ENCODE data around the gene THBS2. TPM values are rescaled to one million over a fixed set of nuclear protein-coding genes. Genes with fewer than 3 reads are reported as not detected.

THBS2 gene
- total and polyA plus RNA-seq, 12 donors, result 5.2 to 45.9 (median 10.7) TPM

DNA sequence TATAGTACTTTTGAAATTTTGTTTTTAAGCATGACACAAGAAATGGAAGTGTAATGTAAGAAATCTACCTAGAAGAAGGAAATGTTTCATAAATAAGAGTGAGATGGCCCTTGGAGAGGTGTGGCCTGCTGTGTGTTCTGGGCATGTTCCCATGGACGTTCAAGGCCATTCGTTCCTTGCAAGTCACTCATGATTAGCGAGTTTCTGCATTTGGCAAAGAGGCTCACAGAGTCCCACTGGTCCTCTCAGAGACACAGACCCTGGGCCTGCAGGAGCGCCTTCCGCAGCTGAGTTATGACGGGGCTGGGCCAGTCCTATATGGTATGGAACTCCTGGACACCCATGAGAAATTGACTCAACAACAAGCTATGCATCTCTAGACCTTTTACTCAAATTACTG is 7.2 kb downstream of the THBS2 start:
- no peak for TF ChIP-seq CTCF (IDR thresholded peaks at IDR 0.05)
- Histone ChIP-seq H3K4me1 (peaks cover 0 to 5% (median 0%) of the 10 kb centered on the region in 9 donors), H3K4me3 (no peak overlapping the region), H3K27me3 (peaks cover 0 to 30% (median 19%) of the 10 kb centered on the region in 7 donors), H3K36me3 (peaks cover 0 to 48% (median 9%) of the 10 kb centered on the region in 9 donors), H3K9me3 (no peaks in the 10 kb centered on the region), H3K27ac (no peak overlapping the region)
- DNase-seq (no peak), ATAC-seq (peak in 1 of 8 donors; percentile 15)
- 77 to 80% methylated on average over 6 of the region's 6 CpGs for WGBS, 2 donors
- intact Hi-C loops (cut with DNase I), result no loop called here

DNA sequence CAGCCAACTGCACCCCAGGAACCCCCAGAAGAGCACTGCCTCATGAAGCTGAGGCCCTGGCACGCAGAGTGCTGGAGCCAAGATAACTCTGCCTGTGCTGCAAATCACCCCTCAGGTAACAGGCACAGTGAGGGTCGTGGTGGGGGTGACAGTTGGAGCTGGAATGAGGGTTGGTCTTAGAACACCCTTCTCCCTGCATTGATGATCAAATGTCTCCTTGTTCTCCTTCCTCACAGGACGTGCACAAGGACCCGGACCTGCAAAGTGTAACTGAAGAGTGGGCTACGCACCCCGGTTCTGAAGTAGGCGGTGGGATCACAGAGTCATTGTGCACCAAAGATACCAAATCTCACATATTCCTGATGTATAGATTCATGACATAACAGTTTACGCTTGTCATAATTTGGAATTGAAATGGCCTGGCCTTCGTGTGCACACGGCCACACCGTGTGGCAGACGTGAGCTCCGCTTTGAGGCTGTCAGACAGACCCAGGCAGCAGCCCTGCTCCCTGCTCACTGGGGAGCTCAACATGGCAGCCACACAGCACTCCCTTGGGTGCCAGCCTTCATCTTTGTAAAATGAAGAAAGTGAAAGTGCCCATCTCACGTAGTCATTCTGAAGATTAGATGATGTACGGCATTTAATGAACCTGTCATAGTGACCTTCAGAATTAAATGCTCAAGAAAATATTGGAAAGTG is 8.8 kb downstream of the THBS2 start:
- no peak overlapping the region for H3K27ac ChIP-seq
- intact Hi-C loops (cut with DNase I), result no loop called here
- H3K36me3 ChIP-seq, result peaks cover 0 to 48% (median 9%) of the 10 kb centered on the region in 9 donors
- H3K9me3 ChIP-seq, result no peaks in the 10 kb centered on the region
- peaks cover 0 to 5% (median 0%) of the 10 kb centered on the region in 9 donors for H3K4me1 ChIP-seq
- peaks cover 0 to 15% (median 6%) of the 10 kb centered on the region in 7 donors for H3K27me3 ChIP-seq
- no peak for ATAC-seq
- DNase-seq, result no peak
- WGBS, 2 donors, result 89 to 91% methylated on average over 15 of the region's 15 CpGs
- H3K4me3 ChIP-seq, result no peak overlapping the region
- TF ChIP-seq CTCF (IDR thresholded peaks at IDR 0.05), result no peak

DNA sequence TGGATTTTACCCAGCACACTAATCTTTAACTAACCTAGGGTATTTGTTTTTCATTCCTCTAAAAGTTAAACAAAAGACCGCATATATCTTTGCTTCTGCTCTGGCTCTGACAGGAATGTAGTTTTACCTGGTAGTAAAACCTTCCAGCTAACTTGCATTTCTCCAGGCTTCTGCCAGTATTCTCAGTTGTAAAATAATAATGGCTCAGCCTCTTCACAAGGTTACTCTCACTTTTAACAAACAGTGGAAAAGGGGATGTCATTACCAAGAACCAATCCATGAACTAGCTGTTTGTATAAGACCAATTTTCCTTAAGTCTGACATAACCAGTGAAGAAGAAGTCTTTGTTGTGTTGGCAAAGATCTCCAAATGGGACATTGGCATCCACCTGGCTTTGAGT is 10.0 kb downstream of the THBS2 start:
- Histone ChIP-seq H3K27ac (no peak overlapping the region), H3K27me3 (peaks cover 0 to 14% (median 0%) of the 10 kb centered on the region in 7 donors), H3K4me1 (peaks cover 0 to 5% (median 0%) of the 10 kb centered on the region in 9 donors), H3K9me3 (no peaks in the 10 kb centered on the region), H3K4me3 (no peak overlapping the region), H3K36me3 (peaks cover 0 to 49% (median 9%) of the 10 kb centered on the region in 9 donors)
- TF ChIP-seq CTCF (IDR thresholded peaks at IDR 0.05), result no peak
- ATAC-seq (no peak), DNase-seq (no peak)
- intact Hi-C loops (cut with DNase I), result no loop called here
- 85 to 90% methylated on average over 1 of the region's 1 CpG for WGBS, 2 donors

GRCh38 chr6:169243186-169243585 is 10.5 kb downstream of the THBS2 start:
- Histone ChIP-seq H3K36me3 (peaks cover 0 to 46% (median 6%) of the 10 kb centered on the region in 9 donors), H3K9me3 (no peaks in the 10 kb centered on the region), H3K27ac (no peak overlapping the region), H3K4me1 (peaks cover 0 to 5% (median 0%) of the 10 kb centered on the region in 9 donors), H3K4me3 (no peak overlapping the region), H3K27me3 (peaks cover 0 to 14% (median 0%) of the 10 kb centered on the region in 7 donors)
- DNase-seq (no peak), ATAC-seq (no peak)
- no peak for TF ChIP-seq CTCF (IDR thresholded peaks at IDR 0.05)
- WGBS, 2 donors, result 91 to 92% methylated on average over 11 of the region's 11 CpGs
- intact Hi-C loops (cut with DNase I), result no loop called here

Data from heart right ventricle (tissue), 16 donors.